Measurements from ENCODE around the gene NTN4.
"Not testable (repeated sequence)": the region's sequence is repeated elsewhere in the genome, so short reads cannot be mapped to it uniquely, and the experiment has no call there.

Gene NTN4

GRCh38 chr12:95712269-95712668 is 78.3 kb downstream of the NTN4 start:
- no peak for DNase-seq (ENCODE audit: low read depth in 2 of 2)

GRCh38 chr12:95710386-95710785 is 80.2 kb downstream of the NTN4 start:
- no peak for DNase-seq (ENCODE audit: low read depth in 2 of 2)

GRCh38 chr12:95709152-95709551 is 81.4 kb downstream of the NTN4 start:
- DNase-seq (ENCODE audit: low read depth in 2 of 2): no peak

GRCh38 chr12:95705143-95705542 is 85.4 kb downstream of the NTN4 start:
- no peak for DNase-seq (ENCODE audit: low read depth in 2 of 2)

GRCh38 chr12:95703986-95704385 is 86.6 kb downstream of the NTN4 start:
- no peak for DNase-seq (ENCODE audit: low read depth in 2 of 2)

- DNase-seq (ENCODE audit: low read depth in 2 of 2): no peak
Observed at GRCh38 chr12:95701722-95702418, 88.7 kb downstream of the NTN4 start.

- DNase-seq (ENCODE audit: low read depth in 2 of 2): no peak
Observed at GRCh38 chr12:95701275-95701674, 89.3 kb downstream of the NTN4 start.

GRCh38 chr12:95700316-95700785 is 90.2 kb downstream of the NTN4 start:
- DNase-seq (ENCODE audit: low read depth in 2 of 2): peak; percentile 38

GRCh38 chr12:95699579-95699978 is 91.0 kb downstream of the NTN4 start:
- DNase-seq (ENCODE audit: low read depth in 2 of 2): no peak

- DNase-seq (ENCODE audit: low read depth in 2 of 2): no peak
Observed at GRCh38 chr12:95694136-95694535, 96.4 kb downstream of the NTN4 start.

GRCh38 chr12:95693689-95694088 is 96.9 kb downstream of the NTN4 start:
- DNase-seq (ENCODE audit: low read depth in 2 of 2): no peak

- no peak for DNase-seq (ENCODE audit: low read depth in 2 of 2)
Observed at GRCh38 chr12:95690861-95691635, 99.5 kb downstream of the NTN4 start.

GRCh38 chr12:95687937-95688336 is 102.6 kb downstream of the NTN4 start:
- DNase-seq (ENCODE audit: low read depth in 2 of 2): no peak

GRCh38 chr12:95683418-95683817 is 107.1 kb downstream of the NTN4 start:
- no peak for DNase-seq (ENCODE audit: low read depth in 2 of 2)

- DNase-seq (ENCODE audit: low read depth in 2 of 2): no peak
Observed at GRCh38 chr12:95681210-95681765, 109.3 kb downstream of the NTN4 start.

- DNase-seq (ENCODE audit: low read depth in 2 of 2): no peak
Observed at GRCh38 chr12:95678684-95679083, 111.9 kb downstream of the NTN4 start.

GRCh38 chr12:95677782-95678181 is 112.8 kb downstream of the NTN4 start:
- not testable (repeated sequence) for DNase-seq (ENCODE audit: low read depth in 2 of 2)

GRCh38 chr12:95674631-95675030 is 115.9 kb downstream of the NTN4 start:
- DNase-seq (ENCODE audit: low read depth in 2 of 2): peak; percentile 2 to 4

- no peak for DNase-seq (ENCODE audit: low read depth in 2 of 2)
Observed at GRCh38 chr12:95674163-95674562, 116.4 kb downstream of the NTN4 start.

- DNase-seq (ENCODE audit: low read depth in 2 of 2): no peak
Observed at GRCh38 chr12:95673576-95673975, 117.0 kb downstream of the NTN4 start.

GRCh38 chr12:95672166-95672565 is 118.4 kb downstream of the NTN4 start:
- DNase-seq (ENCODE audit: low read depth in 2 of 2): no peak

GRCh38 chr12:95671265-95671664 is 119.3 kb downstream of the NTN4 start:
- no peak for DNase-seq (ENCODE audit: low read depth in 2 of 2)

- no peak for DNase-seq (ENCODE audit: low read depth in 2 of 2)
Observed at GRCh38 chr12:95663525-95663924, 127.0 kb downstream of the NTN4 start.

Measured in fibroblast of skin of left quadriceps (primary cell).